Erythroblast (primary cell): ENCODE results near the gene WNT3A.

Experiments used
- DNase-seq, 2 experiments: peaks; one replicate each; lab custom pipeline; 2025; lab: John Stamatoyannopoulos, UW
- GATA1 ChIP-seq: IDR thresholded peaks from 2 replicates; pipeline ENCODE4 v1.6.1; 2011; ENCODE audit warnings: low read depth, mild to moderate bottlenecking, control low read depth, low read length, moderate library complexity
- POLR2A ChIP-seq: IDR thresholded peaks from 2 replicates; pipeline ENCODE4 v1.6.1; 2011; ENCODE audit warnings: mild to moderate bottlenecking, low read length

WNT3A gene

GRCh38 chr1:228064741-228065542 is 58.1 kb downstream of the WNT3A start:
- no peak for DNase-seq
- TF ChIP-seq POLR2A (no peak), GATA1 (no peak)

- TF ChIP-seq POLR2A (no peak), GATA1 (no peak)
- DNase-seq: no peak
These were observed 58.9 kb downstream of the WNT3A start for GRCh38 chr1:228065543-228066347.

- TF ChIP-seq POLR2A (no peak), GATA1 (no peak)
- no peak for DNase-seq
These were observed 59.6 kb downstream of the WNT3A start for GRCh38 chr1:228066416-228066815.

DNA sequence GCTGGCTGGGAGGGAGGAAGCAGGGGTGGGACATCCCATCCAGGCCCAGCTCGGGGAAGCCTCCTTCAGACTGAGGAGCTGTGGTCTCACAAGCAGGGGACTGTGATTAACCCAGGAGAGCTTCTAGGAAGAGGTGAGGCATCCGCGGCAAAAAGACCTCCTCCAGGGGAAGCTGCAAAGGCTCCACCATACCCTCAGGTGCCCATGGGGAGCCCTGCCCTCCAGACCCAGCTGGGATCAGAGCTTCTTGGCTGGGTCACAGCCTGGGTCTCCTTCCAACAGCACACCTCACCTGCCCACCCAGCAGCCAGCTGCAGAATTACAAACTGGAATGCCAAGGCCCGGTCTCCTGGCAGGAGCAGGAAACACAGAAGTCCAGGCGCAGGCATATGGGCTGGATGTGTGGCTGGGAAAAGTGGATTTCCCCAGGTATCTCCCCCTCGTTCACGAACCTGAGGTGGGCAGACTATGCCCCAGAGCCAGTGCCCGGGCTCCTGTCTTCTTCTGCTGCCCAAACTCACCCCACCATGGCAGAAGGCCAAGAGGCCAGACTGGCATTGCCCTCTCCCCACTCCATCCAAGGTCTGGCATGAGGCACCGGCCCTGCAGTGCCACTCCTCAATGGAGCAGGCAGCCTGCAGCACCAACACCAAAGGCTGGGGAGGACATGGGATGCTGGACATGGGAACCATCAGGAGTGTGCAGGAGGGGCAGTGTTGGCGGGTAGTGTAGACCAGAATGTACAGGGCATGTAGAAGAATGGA is 60.3 kb downstream of the WNT3A start:
- no peak for TF ChIP-seq GATA1
- no peak for TF ChIP-seq POLR2A
- DNase-seq: no peak

DNA sequence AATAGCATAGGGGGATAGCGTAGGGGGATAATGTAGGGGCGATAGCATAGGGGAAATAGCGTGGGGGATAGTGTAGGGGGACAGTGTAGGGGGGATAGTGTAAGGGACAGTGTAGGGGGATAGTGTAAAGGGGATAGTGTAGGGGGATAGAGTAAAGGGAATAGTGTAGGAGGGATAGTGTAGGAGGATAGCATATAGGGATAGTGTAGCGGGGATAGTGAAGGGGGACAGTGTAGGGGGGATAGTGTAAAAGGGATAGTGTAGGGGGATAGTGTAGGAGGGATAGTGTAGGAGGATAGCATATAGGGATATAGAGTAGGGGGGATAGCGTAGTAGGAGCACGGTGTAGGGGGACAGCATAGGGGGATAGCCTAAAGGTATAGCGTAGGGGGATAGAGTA is 61.6 kb downstream of the WNT3A start:
- no peak for DNase-seq
- TF ChIP-seq GATA1 (no peak), POLR2A (no peak)

DNA sequence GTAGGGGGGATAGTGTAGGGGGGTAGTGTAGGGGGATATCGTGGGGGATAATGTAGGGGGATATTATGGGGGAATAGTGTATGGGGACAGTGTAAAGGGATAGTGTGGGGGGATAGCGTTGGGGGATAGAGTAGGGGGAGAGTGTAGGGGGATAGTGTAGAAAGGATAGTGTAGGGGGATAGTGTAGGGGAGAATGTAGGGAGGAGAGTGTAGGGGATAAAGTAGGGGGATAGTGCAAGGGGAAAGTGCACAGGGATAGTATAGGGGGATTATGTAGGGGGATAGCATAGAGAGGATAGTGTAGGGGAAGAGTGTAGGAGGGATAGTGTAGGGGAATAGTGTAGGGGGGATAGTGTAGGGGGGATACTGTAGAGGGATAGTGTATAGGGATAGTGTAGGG is 63.4 kb downstream of the WNT3A start:
- DNase-seq: no peak
- TF ChIP-seq POLR2A: no peak
- no peak for TF ChIP-seq GATA1

DNA sequence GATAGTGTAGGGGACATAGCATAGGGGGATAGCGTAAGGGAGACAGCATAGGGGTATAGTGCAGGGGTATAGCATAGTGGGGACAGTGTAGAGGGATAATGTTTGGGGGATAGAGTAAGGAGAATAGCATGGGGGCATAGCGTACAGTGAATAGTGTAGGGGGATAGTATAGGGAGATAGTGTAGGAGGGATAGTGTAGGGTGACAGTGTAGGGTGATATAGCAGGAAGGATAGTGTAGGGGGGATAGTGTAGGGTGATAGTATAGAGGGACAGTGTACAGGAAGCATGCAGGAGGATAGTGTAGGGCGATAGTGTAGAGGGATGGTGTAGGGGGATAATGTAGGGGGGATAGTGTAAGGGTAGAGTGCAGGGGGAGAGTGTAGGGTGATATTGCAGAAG is 64.1 kb downstream of the WNT3A start:
- TF ChIP-seq POLR2A (no peak), GATA1 (no peak)

DNA sequence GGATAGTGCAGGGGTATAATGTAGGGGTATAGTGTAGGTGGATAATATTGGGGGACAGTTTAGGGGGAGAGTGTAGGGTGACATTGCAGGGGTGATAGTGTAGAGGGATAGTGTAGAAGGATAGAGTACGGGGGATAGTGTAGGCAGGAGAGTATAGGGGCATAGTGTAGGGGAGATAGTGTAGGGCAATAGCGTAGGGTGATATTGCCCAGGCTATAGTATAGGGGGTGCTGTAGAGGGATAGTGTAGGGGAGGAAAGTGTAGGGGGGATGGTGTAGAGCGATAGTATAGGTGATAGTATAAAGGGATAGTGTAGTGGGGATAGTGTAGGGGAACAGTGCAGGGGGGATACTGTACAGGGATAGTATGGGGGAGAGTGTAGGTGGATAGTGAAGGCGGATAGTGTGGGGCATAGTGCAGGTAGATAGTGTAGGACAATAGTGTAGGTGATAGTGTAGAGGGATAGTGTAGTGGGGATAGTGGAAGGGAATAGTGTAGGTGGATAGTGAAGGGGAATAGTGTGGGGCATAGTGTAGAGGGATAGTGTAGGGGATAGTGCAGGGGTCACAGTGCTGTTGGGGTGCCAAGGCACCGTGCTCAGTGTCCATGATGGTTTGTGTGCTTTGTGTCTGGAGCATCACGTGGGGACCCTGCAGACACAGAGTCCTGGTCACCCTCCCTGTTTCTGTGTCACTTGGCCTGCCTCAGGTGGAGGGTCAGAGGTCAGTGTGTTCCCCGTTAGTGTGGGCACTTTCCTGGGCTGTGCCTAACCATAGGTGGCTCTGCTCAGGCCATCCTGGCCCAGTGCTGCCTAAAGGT is 65.2 kb downstream of the WNT3A start:
- no peak for DNase-seq
- TF ChIP-seq GATA1 (no peak), POLR2A (peak; percentile 44)

More for the DNA sequence above, 64.1 kb downstream of the WNT3A start:
- no peak for DNase-seq

DNA sequence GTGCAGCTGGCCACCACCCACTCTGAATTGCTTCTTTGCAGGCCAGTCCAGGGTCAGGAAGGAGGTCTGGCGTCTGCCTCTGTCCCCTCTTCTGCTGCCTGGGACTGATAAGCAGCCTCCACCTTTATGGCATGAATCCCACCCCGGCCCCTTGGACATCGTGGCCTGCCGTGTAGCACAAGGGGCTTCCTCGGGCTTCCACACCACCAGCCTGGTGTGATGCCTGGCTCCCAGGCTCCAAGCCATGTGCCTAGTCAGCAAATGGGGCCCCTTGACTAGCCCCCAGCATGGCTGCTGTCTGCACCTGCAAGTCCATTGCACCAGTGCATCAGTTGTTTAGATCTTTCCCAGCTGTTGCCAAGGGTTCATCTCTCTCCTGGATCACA is 65.9 kb downstream of the WNT3A start:
- DNase-seq: no peak
- TF ChIP-seq GATA1 (no peak), POLR2A (peak; percentile 21)

- no peak for TF ChIP-seq POLR2A
- no peak for TF ChIP-seq GATA1
- DNase-seq: no peak
These were observed 66.5 kb downstream of the WNT3A start for GRCh38 chr1:228073061-228073856.

DNA sequence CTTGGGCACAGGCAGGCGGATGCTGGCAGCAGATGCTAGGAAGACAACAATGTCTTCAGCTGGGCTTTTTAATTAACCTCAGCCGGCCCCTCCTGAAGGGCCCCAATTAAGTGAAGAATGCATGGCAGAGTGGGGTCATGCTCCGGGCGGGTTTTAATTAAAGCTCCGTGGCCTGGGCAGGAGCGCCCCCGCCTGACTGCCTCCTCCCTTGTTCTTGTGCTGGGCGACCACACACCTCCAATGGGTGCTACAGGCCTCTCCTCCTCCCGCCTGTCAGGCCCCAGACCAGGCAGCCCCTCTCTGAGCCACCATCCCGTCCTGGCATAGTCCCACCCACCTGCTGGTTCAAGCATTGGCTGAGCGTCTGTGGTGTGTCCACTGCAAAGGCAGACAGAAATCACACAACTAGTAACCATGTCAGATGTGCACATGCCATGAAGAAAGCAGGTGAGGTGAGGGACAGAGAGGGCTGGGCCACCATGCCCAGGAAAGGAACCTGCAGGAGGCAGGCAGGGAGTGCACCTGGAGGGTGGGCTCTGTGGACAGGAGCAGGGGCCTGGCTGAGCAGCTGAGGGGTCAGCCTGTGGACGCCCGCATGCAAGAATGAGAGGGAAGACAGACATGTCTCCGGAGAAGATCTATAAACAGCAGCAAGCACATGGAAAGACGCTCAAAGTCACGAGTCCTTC is 67.2 kb downstream of the WNT3A start:
- DNase-seq: peak; percentile 31 to 37
- TF ChIP-seq POLR2A (no peak), GATA1 (no peak)
